OCI-LY7 (cell line): ENCODE measurements around the gene BPTF. TPM values are rescaled to one million over a fixed set of nuclear protein-coding genes. Genes with fewer than 3 reads are reported as not detected.

Experiments
- BruUV-seq: library from RNA; stranded (reverse); fragments of 400-500 nt; replicated peaks from 2 replicates; lab custom pipeline; 2021; lab: Mats Ljungman, UMichigan
- CTCF ChIA-PET: fragments of 300-600 bp; sonication (Branson Sonifier 250); formaldehyde crosslinking; loops from one replicate; lab custom pipeline; 2022; ENCODE audit warnings: antibody characterized with exemption; ENCODE audit not compliant: unreplicated experiment; lab: Charles Lee
- POLR2A ChIA-PET: fragments of 300-600 bp; sonication (Branson Sonifier 250); formaldehyde crosslinking; loops from one replicate; lab custom pipeline; 2022; ENCODE audit warnings: antibody characterized with exemption; lab: Charles Lee
- DNase-seq: peaks from one replicate; pipeline ENCODE4 v3.0.0-alpha.2; 2015; ENCODE audit warnings: low spot score
- H2AFZ ChIP-seq: fragments of 200-600 bp; sonication (generic), shearing (Covaris generic); 2 replicates; pipeline ENCODE4 v1.6.1; 2014; ENCODE audit warnings: mild to moderate bottlenecking, antibody characterized with exemption, low read length, moderate library complexity
- H3K27ac ChIP-seq: fragments of 200-600 bp; sonication (generic); 2 replicates; pipeline ENCODE4 v1.5.1; 2014; ENCODE audit warnings: mixed run types, low read depth, mild to moderate bottlenecking, moderate library complexity, low read length, inconsistent platforms; ENCODE audit not compliant: poor library complexity, severe bottlenecking
- H3K36me3 ChIP-seq: fragments of 200-600 bp; sonication (generic); 2 replicates; pipeline ENCODE4 v1.6.1; 2014; ENCODE audit warnings: mild to moderate bottlenecking, antibody characterized with exemption, low read length, moderate library complexity, mixed read lengths; ENCODE audit not compliant: insufficient read depth
- H3K4me1 ChIP-seq: fragments of 200-600 bp; sonication (generic); 2 replicates; pipeline ENCODE4 v1.5.1; 2014; ENCODE audit warnings: mild to moderate bottlenecking, low read length; ENCODE audit not compliant: insufficient read depth, poor library complexity, severe bottlenecking
- H3K4me2 ChIP-seq: fragments of 200-600 bp; sonication (generic); 2 replicates; pipeline ENCODE4 v1.6.1; 2014; ENCODE audit warnings: mild to moderate bottlenecking, low read length
- H3K4me3 ChIP-seq: fragments of 200-600 bp; sonication (generic); 2 replicates; pipeline ENCODE4 v1.5.1; 2014; ENCODE audit warnings: mild to moderate bottlenecking, low read depth, low read length; ENCODE audit not compliant: poor library complexity, severe bottlenecking
- H3K79me2 ChIP-seq: fragments of 200-600 bp; sonication (generic); 2 replicates; pipeline ENCODE4 v1.6.1; 2016; ENCODE audit warnings: low read depth, mild to moderate bottlenecking, low read length, moderate library complexity, mixed read lengths; ENCODE audit not compliant: insufficient read depth
- H3K9me2 ChIP-seq: fragments of 200-600 bp; sonication (generic); 2 replicates; pipeline ENCODE4 v1.6.1; 2016; ENCODE audit warnings: mild to moderate bottlenecking, low read length, mixed read lengths; ENCODE audit not compliant: insufficient read depth
- H3K9me3 ChIP-seq: fragments of 200-600 bp; sonication (generic); 2 replicates; pipeline ENCODE4 v1.6.1; 2014; ENCODE audit warnings: mild to moderate bottlenecking, mixed run types, low read length, mixed read lengths
- H4K20me1 ChIP-seq: fragments of 200-600 bp; sonication (generic); 2 replicates; pipeline ENCODE4 v1.6.1; 2014; ENCODE audit warnings: mild to moderate bottlenecking, antibody characterized with exemption, low read length, moderate library complexity, mixed read lengths; ENCODE audit not compliant: insufficient read depth
- CTCF ChIP-seq: fragments of 200-600 bp; sonication (generic); conservative IDR thresholded peaks from 2 replicates; pipeline ENCODE4 v1.5.1; 2014; ENCODE audit warnings: mild to moderate bottlenecking, antibody characterized with exemption, low read length, moderate library complexity, mixed read lengths
- EZH2phosphoT487 ChIP-seq: fragments of 200-600 bp; sonication (generic); IDR thresholded peaks from 2 replicates; pipeline ENCODE4 v1.6.1; 2018; ENCODE audit warnings: low read depth, borderline replicate concordance, mild to moderate bottlenecking, mixed run types, antibody characterized with exemption, low read length, moderate library complexity, mixed read lengths
- intact Hi-C: fragments of 100-400 bp; cut with micrococcal nuclease; formaldehyde crosslinking; loops from one replicate; pipeline ENCODE4 v1.10.0; 2022; ENCODE audit not compliant: unreplicated experiment
- total RNA-seq, 2 experiments: library from RNA; depleted of rRNA in 1 of 2; stranded (reverse); fragments of >200 nt in 1 of 2; shearing (Covaris generic) in 1 of 2; gene quantifications; 2 replicates each; pipeline ENCODE4 v1.2.3, GENCODE V29; 2014 to 2022

The BPTF gene
- total RNA-seq, 2 experiments from 2014 or later = 104 to 212 TPM

- H3K36me3 ChIP-seq = peaks cover 96% of the 10 kb centered on the region
- CTCF ChIA-PET = no interaction called here
Measured at GRCh38 chr17:67911059-67911782, 85.9 kb downstream of the BPTF start.

GRCh38 chr17:67912088-67912487 is 86.8 kb downstream of the BPTF start:
- no peak overlapping the region for H2AFZ ChIP-seq
- intact Hi-C loops = no loop called here
- H3K27ac ChIP-seq = no peak overlapping the region
- ChIA-PET CTCF (no interaction called here), POLR2A (interaction anchor here (0.5 kb wide), 1 partner anchor 23 kb away, joined by 5 read pairs; no protein-coding TSS in a partner anchor)
- DNase-seq = no peak
- no peak overlapping the region for H3K4me2 ChIP-seq
- no peaks in the 10 kb centered on the region for H3K9me3 ChIP-seq
- no peak for TF ChIP-seq CTCF
- no peak for TF ChIP-seq EZH2phosphoT487
- no peak overlapping the region for H3K4me3 ChIP-seq
- peaks cover 95% of the 10 kb centered on the region for H3K36me3 ChIP-seq
- no peaks in the 10 kb centered on the region for H3K4me1 ChIP-seq
- H3K9me2 ChIP-seq = no peaks in the 10 kb centered on the region
- no peaks in the 10 kb centered on the region; the same call in 1 of the 2 replicates for H4K20me1 ChIP-seq
- TSS peak; percentile 73 for BruUV-seq
- H3K79me2 ChIP-seq = peaks cover 22% of the 10 kb centered on the region; the same call in 1 of the 2 replicates

More at GRCh38 chr17:67911059-67911782, 85.9 kb downstream of the BPTF start:
- Histone ChIP-seq H3K27ac (no peak overlapping the region), H3K4me1 (no peaks in the 10 kb centered on the region), H3K4me3 (no peak overlapping the region), H3K79me2 (peaks cover 22% of the 10 kb centered on the region; the same call in 1 of the 2 replicates), H3K9me2 (no peaks in the 10 kb centered on the region), H4K20me1 (no peaks in the 10 kb centered on the region; the same call in 1 of the 2 replicates), H3K4me2 (no peak overlapping the region), H3K9me3 (no peaks in the 10 kb centered on the region), H2AFZ (no peak overlapping the region)
- BruUV-seq = no TSS peak
- no peak for DNase-seq
- POLR2A ChIA-PET = interaction anchor here (0.5 kb wide), 1 partner anchor 12 kb away, joined by 4 read pairs; no protein-coding TSS in a partner anchor
- TF ChIP-seq CTCF = no peak
- no peak for TF ChIP-seq EZH2phosphoT487
- intact Hi-C loops = no loop called here

GRCh38 chr17:67912656-67913055 is 87.4 kb downstream of the BPTF start:
- Histone ChIP-seq H3K9me2 (no peaks in the 10 kb centered on the region), H3K27ac (no peak overlapping the region), H3K79me2 (peaks cover 22% of the 10 kb centered on the region; the same call in 1 of the 2 replicates), H3K4me2 (no peak overlapping the region), H4K20me1 (no peaks in the 10 kb centered on the region; the same call in 1 of the 2 replicates), H3K9me3 (no peaks in the 10 kb centered on the region), H3K36me3 (peaks cover 95% of the 10 kb centered on the region), H3K4me1 (no peaks in the 10 kb centered on the region), H2AFZ (no peak overlapping the region), H3K4me3 (no peak overlapping the region)
- intact Hi-C loops = no loop called here
- no TSS peak for BruUV-seq
- CTCF ChIA-PET = no interaction called here
- TF ChIP-seq EZH2phosphoT487 = no peak
- TF ChIP-seq CTCF = no peak
- DNase-seq = no peak
- POLR2A ChIA-PET = no interaction called here
